ENCODE results near the gene EFEMP2. TPM values are rescaled to one million over a fixed set of nuclear protein-coding genes. Genes with fewer than 3 reads are reported as not detected.

EFEMP2 gene
- total RNA-seq, 1 experiment from 2014 or later, result 1.4 TPM

DNA sequence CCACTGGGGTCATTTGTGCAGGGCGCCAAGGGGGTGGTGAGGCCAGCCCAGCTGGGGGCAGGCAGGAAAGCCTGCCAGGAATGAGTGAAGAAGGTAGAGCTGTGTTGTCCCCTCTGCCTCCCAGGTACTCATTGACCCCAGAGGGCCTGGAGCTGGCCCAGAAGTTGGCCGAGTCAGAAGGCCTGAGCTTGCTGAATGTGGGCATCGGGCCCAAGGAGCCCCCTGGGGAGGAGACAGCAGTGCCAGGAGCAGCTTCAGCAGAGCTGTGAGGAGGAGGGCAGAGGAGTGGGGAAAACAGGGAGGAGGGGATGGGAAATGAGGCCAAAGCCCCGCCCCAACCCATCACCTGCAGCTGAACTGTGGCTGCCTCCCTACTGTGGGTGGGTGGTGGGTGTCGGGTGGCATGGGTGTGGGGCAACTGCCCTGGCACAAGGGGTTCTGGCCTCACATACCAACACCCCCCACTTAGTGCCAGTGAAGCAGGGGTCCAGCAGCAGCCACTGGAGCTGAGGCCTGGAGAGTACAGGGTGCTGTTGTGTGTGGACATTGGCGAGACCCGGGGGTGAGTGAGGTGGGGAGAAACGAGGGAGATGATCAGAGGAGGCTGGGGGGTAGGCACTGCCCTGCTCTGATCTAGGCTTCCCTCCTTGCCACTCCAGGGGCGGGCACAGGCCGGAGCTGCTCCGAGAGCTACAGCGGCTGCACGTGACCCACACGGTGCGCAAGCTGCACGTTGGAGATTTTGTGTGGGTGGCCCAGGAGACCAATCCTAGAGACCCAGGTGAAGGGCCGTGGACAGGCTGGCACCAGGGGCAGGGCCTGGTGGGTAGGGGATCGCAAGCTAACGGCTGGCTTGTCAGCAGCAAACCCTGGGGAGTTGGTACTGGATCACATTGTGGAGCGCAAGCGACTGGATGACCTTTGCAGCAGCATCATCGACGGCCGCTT, 9.4 kb downstream of the EFEMP2 start:
- Mint-ChIP-seq H3K4me3 (ENCODE audit: unreplicated experiment) (no peak overlapping the region), H3K4me1 (ENCODE audit: low read depth, unreplicated experiment) (peaks cover 8% of the 10 kb centered on the region), H3K27ac (ENCODE audit: unreplicated experiment) (no peak overlapping the region), H3K36me3 (ENCODE audit: insufficient read depth, unreplicated experiment) (peaks cover 56% of the 10 kb centered on the region), H3K27me3 (ENCODE audit: insufficient read depth, unreplicated experiment) (no peaks in the 10 kb centered on the region), H3K9me3 (ENCODE audit: unreplicated experiment) (no peaks in the 10 kb centered on the region)
- Histone ChIP-seq H3K4me1 (peaks cover 8% of the 10 kb centered on the region), H3K4me3 (ENCODE audit: low read depth, low read length) (no peak overlapping the region), H3K36me3 (ENCODE audit: control insufficient read depth, insufficient read depth, low read length) (no peaks in the 10 kb centered on the region), H3K9me3 (no peaks in the 10 kb centered on the region), H3K27me3 (replicated peaks; ENCODE audit: control insufficient read depth, insufficient read depth, low read length) (no peaks in the 10 kb centered on the region)
- peak in 1 of 2 experiments; percentile 32 for DNase-seq
- intact Hi-C loops (cut with micrococcal nuclease; ENCODE audit: unreplicated experiment), result no loop called here
- no peak for TF ChIP-seq CTCF (IDR thresholded peaks at IDR 0.05; ENCODE audit: insufficient read depth in 1 of 2, low read depth in 1 of 2, low read length in 1 of 2, severe bottlenecking in 1 of 2, unreplicated experiment in 1 of 2)
- ChIA-PET CTCF (interaction anchor here (7.7 kb wide), 1 partner anchor 24 kb away, joined by 241 read pairs; the partner anchor contains the start of genes CCDC85B and FIBP), POLR2A (no interaction called here)
- BruUV-seq (replicated peaks), result no TSS peak

DNA sequence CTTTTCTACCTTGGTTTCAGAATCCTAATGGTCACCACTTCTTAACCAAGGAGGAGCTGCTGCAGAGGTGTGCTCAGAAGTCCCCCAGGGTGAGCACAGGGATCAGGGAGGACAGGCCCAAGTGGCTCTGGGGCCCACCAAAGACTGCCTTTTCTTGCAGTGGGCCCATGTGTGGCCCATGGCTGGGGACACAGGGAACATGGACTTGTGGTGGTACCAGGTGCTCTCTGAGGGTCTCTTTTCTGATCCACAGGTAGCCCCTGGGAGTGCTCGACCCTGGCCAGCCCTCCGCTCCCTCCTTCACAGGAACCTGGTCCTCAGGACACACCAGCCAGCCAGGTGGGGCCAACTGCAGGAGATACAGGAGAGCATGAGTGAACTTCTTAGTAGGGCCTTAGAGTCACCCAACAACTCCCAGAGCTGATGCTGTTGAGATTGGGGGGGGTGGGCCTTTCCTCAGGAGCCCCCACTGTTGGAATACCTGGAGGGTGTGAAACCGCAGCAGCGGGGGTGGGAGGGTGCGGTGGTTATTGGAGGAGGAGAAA, 10.3 kb downstream of the EFEMP2 start:
- no TSS peak for BruUV-seq (replicated peaks)
- CTCF ChIA-PET, result interaction anchor here (4.3 to 7.7 kb wide), 2 partner anchors 25 to 150 kb away, joined by 27 to 241 read pairs; partner anchors contain the start of genes CCDC85B, FIBP and KAT5
- no peak for TF ChIP-seq CTCF (IDR thresholded peaks at IDR 0.05; ENCODE audit: insufficient read depth in 1 of 2, low read depth in 1 of 2, low read length in 1 of 2, severe bottlenecking in 1 of 2, unreplicated experiment in 1 of 2)
- Histone ChIP-seq H3K36me3 (ENCODE audit: control insufficient read depth, insufficient read depth, low read length) (no peaks in the 10 kb centered on the region), H3K27me3 (replicated peaks; ENCODE audit: control insufficient read depth, insufficient read depth, low read length) (no peaks in the 10 kb centered on the region), H3K9me3 (no peaks in the 10 kb centered on the region), H3K4me1 (peaks cover 8% of the 10 kb centered on the region), H3K4me3 (ENCODE audit: low read depth, low read length) (no peak overlapping the region)
- Mint-ChIP-seq H3K4me1 (ENCODE audit: low read depth, unreplicated experiment) (peaks cover 8% of the 10 kb centered on the region), H3K27me3 (ENCODE audit: insufficient read depth, unreplicated experiment) (no peaks in the 10 kb centered on the region), H3K27ac (ENCODE audit: unreplicated experiment) (no peak overlapping the region), H3K36me3 (ENCODE audit: insufficient read depth, unreplicated experiment) (peaks cover 64% of the 10 kb centered on the region), H3K4me3 (ENCODE audit: unreplicated experiment) (peak overlapping the region; percentile 0), H3K9me3 (ENCODE audit: unreplicated experiment) (no peaks in the 10 kb centered on the region)
- DNase-seq, result peak in 1 of 2 experiments; percentile 23
- POLR2A ChIA-PET, result no interaction called here
- intact Hi-C loops (cut with micrococcal nuclease; ENCODE audit: unreplicated experiment), result no loop called here

GRCh38 chr11:65861533-65862183, 10.9 kb downstream of the EFEMP2 start:
- Mint-ChIP-seq H3K4me1 (ENCODE audit: low read depth, unreplicated experiment) (peaks cover 11% of the 10 kb centered on the region), H3K36me3 (ENCODE audit: insufficient read depth, unreplicated experiment) (peaks cover 70% of the 10 kb centered on the region), H3K4me3 (ENCODE audit: unreplicated experiment) (peak overlapping the region; percentile 97), H3K9me3 (ENCODE audit: unreplicated experiment) (no peaks in the 10 kb centered on the region), H3K27ac (ENCODE audit: unreplicated experiment) (peak overlapping the region; percentile 95), H3K27me3 (ENCODE audit: insufficient read depth, unreplicated experiment) (no peaks in the 10 kb centered on the region)
- TF ChIP-seq CTCF (IDR thresholded peaks at IDR 0.05; ENCODE audit: insufficient read depth in 1 of 2, low read depth in 1 of 2, low read length in 1 of 2, severe bottlenecking in 1 of 2, unreplicated experiment in 1 of 2), result no peak
- peaks cover 8% of the 10 kb centered on the region for H3K4me1 ChIP-seq
- H3K27me3 ChIP-seq (replicated peaks; ENCODE audit: control insufficient read depth, insufficient read depth, low read length), result no peaks in the 10 kb centered on the region
- POLR2A ChIA-PET, result interaction anchor here (0.6 to 1.1 kb wide), 3 partner anchors 8 to 89 kb away, joined by 5 to 6 read pairs (median 5); partner anchors contain the start of gene FIBP
- no peaks in the 10 kb centered on the region for H3K9me3 ChIP-seq
- CTCF ChIA-PET, result interaction anchor here (1.1 to 7.7 kb wide), 4 partner anchors 9 to 150 kb away, joined by 3 to 241 read pairs (median 33); partner anchors contain the start of genes CCDC85B, FIBP and KAT5
- intact Hi-C loops (cut with micrococcal nuclease; ENCODE audit: unreplicated experiment), result no loop called here
- no TSS peak for BruUV-seq (replicated peaks)
- H3K36me3 ChIP-seq (ENCODE audit: control insufficient read depth, insufficient read depth, low read length), result no peaks in the 10 kb centered on the region
- DNase-seq, result peak in 1 of 2 experiments; percentile 32
- H3K4me3 ChIP-seq (ENCODE audit: low read depth, low read length), result peak overlapping the region; percentile 87
